ENCODE measurements around the gene NMUR2.

Gene NMUR2

GRCh38 chr5:152405145-152405544 is at the start of gene NMUR2:
Gene NMUR2 (minus strand): TSS chr5:152405279. CDS start chr5:152405113, 166 bp downstream.
- no peak for DNase-seq (ENCODE audit: low spot score)

DNA sequence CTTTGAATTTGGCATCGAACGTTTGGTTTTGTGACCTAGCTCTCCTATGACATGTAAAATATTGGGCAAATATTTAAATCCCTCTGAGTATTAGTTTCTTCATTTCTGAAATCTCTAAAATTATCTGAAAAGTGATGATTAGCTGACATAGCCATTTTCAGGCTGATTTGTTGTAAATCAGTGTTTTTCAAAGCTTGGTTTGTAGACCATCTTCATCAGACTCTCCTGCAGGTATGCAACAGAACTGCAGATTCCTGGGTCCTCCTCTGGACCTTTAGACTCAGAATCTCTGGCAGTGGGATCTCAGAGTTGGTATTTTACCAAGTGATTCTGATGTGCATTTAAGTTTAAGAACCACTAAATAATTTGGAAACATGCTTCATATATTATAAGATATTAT is 38.9 kb upstream of the NMUR2 start:
- no peak for DNase-seq (ENCODE audit: low spot score)

DNA sequence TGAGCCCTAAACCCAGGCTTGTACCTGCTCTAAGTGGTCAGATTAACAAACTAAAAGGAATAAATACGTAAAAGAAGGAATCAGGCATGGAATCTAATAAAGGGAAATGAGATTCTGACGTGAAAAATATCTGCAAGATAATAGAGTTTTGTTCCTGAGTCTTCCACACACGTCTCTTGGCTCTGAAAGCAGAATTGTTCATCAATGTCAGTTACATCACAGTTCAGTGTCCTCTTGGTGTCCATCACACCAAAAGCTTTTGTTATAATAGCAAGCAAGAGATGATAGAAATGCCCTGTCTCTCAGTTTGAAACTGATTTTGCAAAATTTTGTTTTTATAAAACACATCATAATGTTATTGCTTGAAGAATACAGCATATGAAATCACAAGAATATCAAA is 34.7 kb upstream of the NMUR2 start:
- DNase-seq (ENCODE audit: low spot score) = no peak

GRCh38 chr5:152437866-152438265 is 32.8 kb upstream of the NMUR2 start:
- DNase-seq (ENCODE audit: low spot score) = no peak

DNA sequence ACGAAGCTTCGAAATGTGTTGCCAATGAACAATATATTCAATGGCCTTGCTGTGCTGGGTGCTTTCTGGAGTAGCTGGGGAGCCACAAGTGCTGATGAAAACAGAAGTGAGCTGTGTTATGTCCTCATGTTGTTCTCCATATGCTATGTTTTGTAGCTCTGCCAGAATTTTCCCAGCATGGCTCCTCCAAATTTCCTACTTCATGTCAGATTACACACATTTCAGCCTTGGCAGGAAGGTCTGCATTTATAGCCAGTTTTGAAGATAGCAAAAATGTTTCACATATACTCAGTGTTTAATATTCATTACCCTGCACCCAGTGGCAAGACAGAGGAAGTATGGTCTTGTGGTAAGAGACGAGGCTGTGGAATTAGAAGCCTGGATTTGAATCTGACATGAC is 22.6 kb upstream of the NMUR2 start:
- no peak for DNase-seq (ENCODE audit: low spot score)

GRCh38 chr5:152425083-152425482 is 20.0 kb upstream of the NMUR2 start:
- no peak for DNase-seq (ENCODE audit: low spot score)

- DNase-seq (ENCODE audit: low spot score) = no peak
Measured at GRCh38 chr5:152424501-152424900, 19.4 kb upstream of the NMUR2 start.

DNA sequence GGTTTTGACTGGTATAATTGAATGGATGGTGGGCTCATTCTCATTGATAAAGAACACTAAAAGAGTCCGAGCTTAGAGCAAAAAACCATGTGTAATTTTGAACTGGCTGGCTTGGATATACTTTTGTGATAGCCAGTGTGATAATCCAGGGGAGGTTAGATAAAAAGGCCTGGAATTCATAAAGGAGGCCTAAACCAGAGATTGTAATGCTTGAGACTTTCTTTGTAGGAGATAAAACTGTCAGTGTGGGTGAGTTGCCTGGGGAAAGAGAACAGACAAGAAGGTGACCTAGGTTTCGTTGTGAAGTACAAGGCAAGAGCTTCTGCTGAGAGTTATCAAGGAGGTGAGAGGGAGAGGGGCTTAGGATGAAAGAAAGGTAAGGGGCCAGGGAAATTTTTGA is 17.0 kb upstream of the NMUR2 start:
- no peak for DNase-seq (ENCODE audit: low spot score)

GRCh38 chr5:152412129-152412528 is 7.0 kb upstream of the NMUR2 start:
- no peak for DNase-seq (ENCODE audit: low spot score)

DNA sequence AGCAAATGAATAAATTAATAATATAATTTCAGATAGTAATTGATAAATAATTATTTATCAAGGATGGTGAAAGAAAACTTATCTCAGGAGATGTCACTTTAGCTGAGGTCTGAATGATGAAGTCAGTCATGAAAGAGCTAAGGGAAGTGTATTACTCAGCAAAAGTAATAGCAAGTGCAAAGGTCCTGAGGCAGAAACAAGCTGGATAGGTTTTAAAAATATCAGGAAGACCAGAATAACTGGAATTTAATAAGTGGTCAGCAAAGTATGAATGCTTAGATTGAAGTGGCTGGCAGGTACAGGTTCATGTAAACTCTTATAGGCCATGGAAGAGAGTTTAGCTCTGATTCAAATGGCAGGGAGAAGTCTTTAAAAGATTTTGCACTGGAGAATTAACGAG is 1.0 kb upstream of the NMUR2 start:
- no peak for DNase-seq (ENCODE audit: low spot score)

- DNase-seq (ENCODE audit: low spot score) = no peak
Measured at GRCh38 chr5:152404494-152404893, 585 bp downstream of the NMUR2 start.

GRCh38 chr5:152403046-152403445 is 2.0 kb downstream of the NMUR2 start:
- no peak for DNase-seq (ENCODE audit: low spot score)

GRCh38 chr5:152400846-152401245 is 4.2 kb downstream of the NMUR2 start:
- DNase-seq (ENCODE audit: low spot score) = no peak

- DNase-seq (ENCODE audit: low spot score) = no peak
Measured at GRCh38 chr5:152397581-152397980, 7.5 kb downstream of the NMUR2 start.

GRCh38 chr5:152393441-152393840 is 11.6 kb downstream of the NMUR2 start:
- no peak for DNase-seq (ENCODE audit: low spot score)

DNA sequence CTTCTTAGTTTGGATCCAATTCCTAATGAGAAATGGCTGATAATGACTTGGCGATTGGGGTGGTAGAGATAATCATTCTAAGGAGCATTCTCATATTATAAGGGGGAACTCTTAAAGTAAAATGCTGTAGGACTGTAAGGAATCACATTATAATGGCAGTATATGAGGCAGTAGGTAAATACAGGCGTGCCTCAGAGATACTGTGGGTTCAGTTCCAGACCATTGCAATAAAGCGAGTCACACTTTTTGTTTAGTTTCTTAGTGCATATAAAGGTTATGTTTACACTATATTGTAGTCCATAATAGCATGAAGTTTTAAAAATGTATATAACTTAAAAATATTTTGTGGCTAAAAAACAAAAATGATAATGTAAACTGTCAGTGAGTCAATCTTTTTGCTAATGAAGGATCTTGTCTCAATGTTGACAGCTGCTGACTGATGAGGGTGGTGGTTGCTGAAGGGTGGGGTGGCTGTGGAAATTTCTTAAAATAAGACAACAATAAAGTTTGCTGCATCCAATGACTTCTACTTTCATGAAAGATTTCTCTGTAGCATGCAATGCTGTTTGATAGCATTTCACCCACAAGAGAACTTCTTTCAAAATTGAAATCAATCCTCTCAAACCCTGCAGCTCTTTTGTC is 15.8 kb downstream of the NMUR2 start:
- DNase-seq (ENCODE audit: low spot score) = no peak

DNA sequence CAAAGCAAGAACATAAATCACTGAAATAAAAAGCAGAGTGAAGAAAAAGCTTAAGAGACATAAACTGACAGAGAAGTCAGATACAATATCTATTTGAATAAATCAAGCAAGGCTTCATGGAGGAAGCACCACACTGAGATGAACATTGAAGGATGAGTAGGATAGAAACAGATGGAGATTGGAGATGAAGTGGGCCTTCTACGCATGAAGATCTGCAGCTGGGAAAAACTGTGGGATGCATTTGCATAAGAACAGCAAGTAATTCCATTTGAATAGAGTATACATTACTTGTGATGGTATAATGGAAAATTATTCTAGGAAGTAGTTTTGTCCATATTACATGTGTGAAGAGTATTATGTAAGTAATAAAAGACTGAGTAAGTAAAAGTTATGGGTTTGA is 16.5 kb downstream of the NMUR2 start:
- no peak for DNase-seq (ENCODE audit: low spot score)

DNA sequence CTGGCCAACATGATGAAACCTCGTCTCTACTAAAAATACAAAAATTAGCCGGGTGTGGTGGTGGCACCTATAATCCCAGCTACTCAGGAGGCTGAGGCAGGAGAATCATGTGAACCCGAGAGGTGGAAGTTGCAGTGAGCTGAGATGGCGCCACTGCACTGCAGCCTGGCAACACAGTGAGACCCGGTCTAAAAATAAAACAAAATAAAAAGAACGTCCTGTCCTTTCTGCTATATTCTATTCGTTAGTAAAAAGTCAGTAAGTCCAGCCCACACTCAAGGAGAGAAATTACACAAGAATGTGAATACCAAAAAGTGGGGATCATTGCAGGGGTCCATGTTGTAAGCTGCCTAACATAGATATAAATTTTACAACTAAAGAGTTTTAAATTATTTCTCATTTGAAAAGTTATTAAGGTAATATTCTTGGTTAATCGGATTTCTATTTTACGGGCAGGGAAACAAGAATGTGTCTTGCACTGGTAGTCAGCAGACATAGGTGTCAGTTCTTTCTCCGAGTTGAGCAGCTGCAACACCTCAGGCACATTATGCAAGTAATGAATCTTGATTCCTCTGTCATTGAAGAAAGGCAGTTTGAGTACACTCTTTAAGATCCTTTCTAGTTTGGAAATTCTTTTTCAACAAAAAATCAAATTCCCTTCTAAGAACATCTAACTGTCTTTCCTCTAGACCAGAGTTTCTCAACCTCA is 24.5 kb downstream of the NMUR2 start:
- no peak for DNase-seq (ENCODE audit: low spot score)

- no peak for DNase-seq (ENCODE audit: low spot score)
Measured at GRCh38 chr5:152379331-152379730, 25.7 kb downstream of the NMUR2 start.

DNA sequence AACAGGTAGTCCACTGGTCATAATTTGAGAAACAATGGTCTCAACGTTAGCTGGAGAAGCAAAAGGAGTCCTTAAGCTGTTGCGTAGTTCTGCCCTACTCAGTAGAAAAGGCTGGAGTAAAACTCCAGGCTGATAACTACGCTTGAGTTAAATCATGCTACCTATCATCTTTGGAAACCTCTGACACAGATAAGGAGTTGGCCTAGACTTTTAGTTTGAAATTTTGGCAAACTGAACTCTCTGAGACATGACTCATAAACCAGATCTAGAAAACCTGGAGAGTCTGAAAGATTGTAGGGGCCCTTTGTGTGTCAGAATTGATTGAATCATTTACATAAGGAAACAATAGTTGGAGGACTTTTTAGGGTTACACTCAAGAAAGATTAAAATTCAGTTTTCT is 26.3 kb downstream of the NMUR2 start:
- no peak for DNase-seq (ENCODE audit: low spot score)

- DNase-seq (ENCODE audit: low spot score) = no peak
Measured at GRCh38 chr5:152376886-152377285, 28.2 kb downstream of the NMUR2 start.

DNA sequence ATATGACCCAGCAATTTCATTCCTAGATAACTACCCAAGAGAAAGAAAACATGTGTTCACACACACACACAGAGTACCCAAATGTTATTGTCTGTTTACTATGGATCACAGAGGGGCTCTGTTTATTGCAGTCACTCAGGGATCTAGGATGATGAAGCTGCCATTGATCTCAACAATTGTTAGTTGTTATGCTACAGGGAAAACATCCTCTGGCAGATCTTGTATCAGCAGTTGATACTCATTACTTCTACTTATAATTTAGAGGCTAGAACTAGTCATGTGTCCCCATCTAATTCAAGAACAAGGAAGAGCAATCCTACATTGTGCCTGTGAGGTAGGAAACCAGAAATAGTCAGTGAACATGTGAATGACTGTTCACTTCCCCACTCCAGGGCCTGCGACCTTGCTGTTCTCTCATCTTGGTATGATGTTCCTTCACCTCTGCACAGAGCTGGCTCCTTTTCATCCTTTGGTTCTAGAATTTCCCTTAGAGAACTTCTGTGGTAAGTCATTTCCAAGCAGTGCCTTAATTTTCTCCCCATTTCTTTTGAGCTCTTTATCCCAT is 30.3 kb downstream of the NMUR2 start:
- DNase-seq (ENCODE audit: low spot score) = no peak

DNA sequence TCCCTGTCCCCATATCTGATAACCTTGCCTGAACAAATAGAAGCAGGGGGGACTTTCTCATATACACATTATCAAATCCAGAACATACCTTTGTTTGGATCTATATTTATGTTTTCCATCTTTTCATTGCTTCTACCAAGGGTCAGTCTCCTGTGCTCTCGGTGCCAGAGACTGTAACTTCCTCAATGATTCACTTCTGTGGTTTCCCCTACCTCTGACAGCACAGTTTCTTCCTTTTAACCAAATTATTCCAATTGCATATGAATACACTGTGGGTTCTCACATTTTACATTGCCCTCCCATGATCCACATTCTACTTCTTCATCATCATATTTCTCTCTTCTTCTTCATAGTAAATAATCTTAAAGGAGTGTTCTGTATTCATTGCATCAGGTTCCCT is 32.2 kb downstream of the NMUR2 start:
- DNase-seq (ENCODE audit: low spot score) = no peak

DNA sequence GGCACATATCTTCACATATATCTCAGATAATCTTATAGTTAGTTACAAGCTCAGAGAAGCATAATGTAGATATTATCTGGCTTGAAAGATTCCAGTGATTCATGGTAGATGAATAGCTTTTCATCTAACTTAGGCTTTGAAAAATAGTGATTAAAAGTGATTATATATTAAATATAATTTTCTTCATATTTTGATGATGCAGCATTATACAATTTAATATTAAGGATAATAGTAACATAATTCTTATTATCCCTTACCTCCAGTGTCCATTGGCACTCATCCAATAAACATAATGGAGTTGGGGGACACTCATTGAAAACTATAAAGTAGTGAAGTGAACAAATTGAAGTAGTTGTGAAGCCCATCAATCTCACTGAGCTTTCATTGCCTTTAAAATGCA is 35.8 kb downstream of the NMUR2 start:
- no peak for DNase-seq (ENCODE audit: low spot score)

All from AG08396 (cell line).